Caco-2 (cell line): Measurements from ENCODE around the gene SEPTIN10. TPM values are rescaled to one million over a fixed set of nuclear protein-coding genes. Genes with fewer than 3 reads are reported as not detected.
A peak's percentile ranks its signal among the peaks of the same experiment; 100 is the strongest.

Experiments
- BruUV-seq: library from RNA; stranded (reverse); fragments of 400-500 nt; replicated peaks from 2 replicates; lab custom pipeline; 2021; lab: Mats Ljungman, UMichigan
- CTCF ChIA-PET: fragments of 300-600 bp; sonication (Branson Sonifier 250); formaldehyde crosslinking; loops from one replicate; lab custom pipeline; 2022; ENCODE audit warnings: antibody characterized with exemption; lab: Charles Lee
- POLR2A ChIA-PET: fragments of 300-600 bp; sonication (Branson Sonifier 250); formaldehyde crosslinking; loops from one replicate; lab custom pipeline; 2022; ENCODE audit warnings: antibody characterized with exemption; lab: Charles Lee
- DNase-seq, 2 experiments: peaks; one replicate each; pipeline versions ENCODE4 v3.0.0 to v3.0.0-alpha.2; 2020 to 2022
- H3K27me3 ChIP-seq: replicated peaks from 2 replicates; pipeline ENCODE4 v1.6.0; 2011; ENCODE audit warnings: low read length; ENCODE audit not compliant: control insufficient read depth, insufficient read depth
- H3K36me3 ChIP-seq: 2 replicates; pipeline ENCODE4 v1.5.1; 2011; ENCODE audit warnings: low read length; ENCODE audit not compliant: control insufficient read depth, insufficient read depth
- H3K4me1 ChIP-seq: fragments of 250-450 bp; sonication (Bioruptor Pico); 2 replicates; pipeline ENCODE4 v1.5.1; 2020; ENCODE audit warnings: mild to moderate bottlenecking
- H3K4me3 ChIP-seq: 2 replicates; pipeline ENCODE4 v1.5.1; 2011; ENCODE audit warnings: low read depth, mild to moderate bottlenecking, control low read depth, low read length
- H3K9me3 ChIP-seq: fragments of 250-450 bp; sonication (Bioruptor Pico); 2 replicates; pipeline ENCODE4 v1.5.1; 2020; ENCODE audit warnings: mild to moderate bottlenecking, moderate library complexity
- H3K27ac Mint-ChIP-seq: one replicate; pipeline ENCODE4 v1.8.0; 2022; ENCODE audit warnings: mixed read lengths; ENCODE audit not compliant: unreplicated experiment
- H3K27me3 Mint-ChIP-seq: one replicate; pipeline ENCODE4 v1.8.0; 2022; ENCODE audit warnings: mixed read lengths; ENCODE audit not compliant: insufficient read depth, unreplicated experiment
- H3K36me3 Mint-ChIP-seq: one replicate; pipeline ENCODE4 v1.8.0; 2022; ENCODE audit warnings: mild to moderate bottlenecking, mixed read lengths; ENCODE audit not compliant: insufficient read depth, unreplicated experiment
- H3K4me1 Mint-ChIP-seq: one replicate; pipeline ENCODE4 v1.8.0; 2022; ENCODE audit warnings: low read depth, mixed read lengths; ENCODE audit not compliant: unreplicated experiment
- H3K4me3 Mint-ChIP-seq: one replicate; pipeline ENCODE4 v1.8.0; 2022; ENCODE audit warnings: mild to moderate bottlenecking, moderate library complexity, mixed read lengths; ENCODE audit not compliant: unreplicated experiment
- H3K9me3 Mint-ChIP-seq: one replicate; pipeline ENCODE4 v1.8.0; 2022; ENCODE audit warnings: mixed read lengths; ENCODE audit not compliant: unreplicated experiment
- CTCF ChIP-seq, 2 experiments: fragments of 200-600 bp in 1 of 2; IDR thresholded peaks; 1 replicate in 1 of 2; 2 replicates in 1 of 2; pipeline versions ENCODE4 v1.5.1 to v1.8.0; 2011 to 2022; ENCODE audit warnings: antibody characterized with exemption in 1 of 2, control low read depth in 1 of 2, inconsistent platforms in 1 of 2, low read depth in 1 of 2, low read length in 1 of 2, mild to moderate bottlenecking in 1 of 2, moderate library complexity in 1 of 2; ENCODE audit not compliant: insufficient read depth in 1 of 2, severe bottlenecking in 1 of 2, unreplicated experiment in 1 of 2
- intact Hi-C: fragments of 100-400 bp; cut with micrococcal nuclease; formaldehyde crosslinking; loops from one replicate; pipeline ENCODE4 v1.10.0; 2022; ENCODE audit not compliant: unreplicated experiment
- total RNA-seq: library from RNA; stranded (reverse); gene quantifications from 2 replicates; pipeline ENCODE4 v1.2.3, GENCODE V29; 2022

Gene SEPTIN10
- total RNA-seq, 1 experiment from 2014 or later: 83.7 TPM

GRCh38 chr2:109527846-109528705, 85.7 kb downstream of the SEPTIN10 start:
- Mint-ChIP-seq H3K27me3 (no peaks in the 10 kb centered on the region), H3K4me3 (no peak overlapping the region), H3K36me3 (no peaks in the 10 kb centered on the region), H3K27ac (no peak overlapping the region), H3K4me1 (peaks cover 15% of the 10 kb centered on the region), H3K9me3 (no peaks in the 10 kb centered on the region)
- intact Hi-C loops: no loop called here
- POLR2A ChIA-PET: no interaction called here
- no peak for TF ChIP-seq CTCF (IDR thresholded peaks at IDR 0.05; ENCODE audit: insufficient read depth in 1 of 2, low read depth in 1 of 2, low read length in 1 of 2, severe bottlenecking in 1 of 2, unreplicated experiment in 1 of 2)
- H3K9me3 ChIP-seq: no peaks in the 10 kb centered on the region
- no peaks in the 10 kb centered on the region for H3K27me3 ChIP-seq
- DNase-seq: peak; percentile 42 to 63
- peaks cover 27% of the 10 kb centered on the region for H3K4me1 ChIP-seq
- CTCF ChIA-PET: interaction anchor here (0.7 to 1.3 kb wide), 2 partner anchors 18 to 183 kb away, joined by 3 to 6 read pairs; no protein-coding TSS in a partner anchor
- BruUV-seq: no TSS peak
- H3K36me3 ChIP-seq: no peaks in the 10 kb centered on the region
- no peak overlapping the region for H3K4me3 ChIP-seq

GRCh38 chr2:109527079-109527478, 86.7 kb downstream of the SEPTIN10 start:
- ChIA-PET POLR2A (no interaction called here), CTCF (interaction anchor here (1.3 kb wide), 1 partner anchor 17 kb away, joined by 6 read pairs; no protein-coding TSS in a partner anchor)
- H3K27ac Mint-ChIP-seq: no peak overlapping the region
- TF ChIP-seq CTCF (IDR thresholded peaks at IDR 0.05; ENCODE audit: insufficient read depth in 1 of 2, low read depth in 1 of 2, low read length in 1 of 2, severe bottlenecking in 1 of 2, unreplicated experiment in 1 of 2): no peak
- no peaks in the 10 kb centered on the region for H3K36me3 Mint-ChIP-seq
- H3K9me3 Mint-ChIP-seq: no peaks in the 10 kb centered on the region
- no peaks in the 10 kb centered on the region for H3K27me3 Mint-ChIP-seq
- no peaks in the 10 kb centered on the region for H3K9me3 ChIP-seq
- peaks cover 15% of the 10 kb centered on the region for H3K4me1 Mint-ChIP-seq
- H3K4me3 ChIP-seq: no peak overlapping the region
- intact Hi-C loops: no loop called here
- no peak overlapping the region for H3K4me3 Mint-ChIP-seq
- no TSS peak for BruUV-seq
- DNase-seq: peak in 1 of 2 experiments; percentile 28
- no peaks in the 10 kb centered on the region for H3K27me3 ChIP-seq
- no peaks in the 10 kb centered on the region for H3K36me3 ChIP-seq
- H3K4me1 ChIP-seq: peaks cover 27% of the 10 kb centered on the region

GRCh38 chr2:109526442-109526970, 87.3 kb downstream of the SEPTIN10 start:
- no peak overlapping the region for H3K4me3 ChIP-seq
- Mint-ChIP-seq H3K27ac (no peak overlapping the region), H3K9me3 (no peaks in the 10 kb centered on the region), H3K4me1 (peaks cover 15% of the 10 kb centered on the region), H3K36me3 (no peaks in the 10 kb centered on the region), H3K4me3 (no peak overlapping the region), H3K27me3 (no peaks in the 10 kb centered on the region)
- no peak for TF ChIP-seq CTCF (IDR thresholded peaks at IDR 0.05; ENCODE audit: insufficient read depth in 1 of 2, low read depth in 1 of 2, low read length in 1 of 2, severe bottlenecking in 1 of 2, unreplicated experiment in 1 of 2)
- intact Hi-C loops: no loop called here
- no TSS peak for BruUV-seq
- ChIA-PET POLR2A (no interaction called here), CTCF (interaction anchor here (1.5 kb wide), 1 partner anchor 136 kb away, joined by 3 read pairs; no protein-coding TSS in a partner anchor)
- H3K36me3 ChIP-seq: no peaks in the 10 kb centered on the region
- no peaks in the 10 kb centered on the region for H3K9me3 ChIP-seq
- H3K27me3 ChIP-seq: no peaks in the 10 kb centered on the region
- no peak for DNase-seq
- H3K4me1 ChIP-seq: peaks cover 27% of the 10 kb centered on the region
